DMS153 treated with DMSO at 0.1 percent for 48 hours (cell line): ENCODE data around the gene SP6.

Experiments used
- DNase-seq: peaks from one replicate; lab custom pipeline; 2025; ENCODE audit not compliant: unreplicated experiment; lab: John Stamatoyannopoulos, UW

SP6 gene

GRCh38 chr17:47879776-47880454, 29.0 kb upstream of the SP6 start:
- DNase-seq = no peak

GRCh38 chr17:47879028-47879585, 28.1 kb upstream of the SP6 start:
- DNase-seq = no peak

GRCh38 chr17:47878203-47879027, 27.5 kb upstream of the SP6 start:
- no peak for DNase-seq

- no peak for DNase-seq
Measured at GRCh38 chr17:47877368-47878034, 26.5 kb upstream of the SP6 start.

- no peak for DNase-seq
Measured at GRCh38 chr17:47875011-47875985, 24.3 kb upstream of the SP6 start.

- DNase-seq = no peak
Measured at GRCh38 chr17:47873200-47874090, 22.5 kb upstream of the SP6 start.

- no peak for DNase-seq
Measured at GRCh38 chr17:47872651-47873161, 21.7 kb upstream of the SP6 start.

GRCh38 chr17:47872019-47872650, 21.2 kb upstream of the SP6 start:
- DNase-seq = no peak

- DNase-seq = no peak
Measured at GRCh38 chr17:47871048-47871447, 20.1 kb upstream of the SP6 start.

GRCh38 chr17:47870056-47870455, 19.1 kb upstream of the SP6 start:
- no peak for DNase-seq

- DNase-seq = no peak
Measured at GRCh38 chr17:47869114-47869513, 18.2 kb upstream of the SP6 start.

- no peak for DNase-seq
Measured at GRCh38 chr17:47867813-47868533, 17.0 kb upstream of the SP6 start.

- DNase-seq = no peak
Measured at GRCh38 chr17:47866941-47867340, 16.0 kb upstream of the SP6 start.

GRCh38 chr17:47864791-47865216, 13.8 kb upstream of the SP6 start:
- no peak for DNase-seq

- no peak for DNase-seq
Measured at GRCh38 chr17:47862621-47863440, 11.9 kb upstream of the SP6 start.

GRCh38 chr17:47860386-47860785, 9.4 kb upstream of the SP6 start:
- DNase-seq = no peak
